Upper lobe of left lung (tissue), 6 donors: ENCODE data around the gene PRKCA. TPM values are rescaled to one million over a fixed set of nuclear protein-coding genes. Genes with fewer than 3 reads are reported as not detected.
"Not testable (repeated sequence)": the region's sequence is repeated elsewhere in the genome, so short reads cannot be mapped to it uniquely, and the experiment has no call there.

Experiments
- ATAC-seq, 2 donors: fragments of 200-7000 bp; cut with Tn5 transposase; one replicate each; pipeline ENCODE4 v1.9.1; 2022; ENCODE audit warnings: mild to moderate bottlenecking in 2 of 2, moderate library complexity in 2 of 2; ENCODE audit not compliant: low FRiP score in 2 of 2
- DNase-seq, 2 donors: peaks; one replicate each; pipeline ENCODE4 v3.0.0-alpha.2; 2019 to 2020
- H3K27ac ChIP-seq, 4 donors: fragments of 200-600 bp; sonication (generic); one replicate each; pipeline ENCODE4 v1.5.1; 2016 to 2019
- H3K27me3 ChIP-seq, 4 donors: fragments of 200-600 bp; sonication (generic); one replicate each; pipeline ENCODE4 v1.5.1; 2017 to 2019
- H3K36me3 ChIP-seq, 4 donors: fragments of 200-600 bp; sonication (generic); one replicate each; pipeline ENCODE4 v1.5.1; 2016 to 2019
- H3K4me1 ChIP-seq, 4 donors: fragments of 200-600 bp; sonication (generic); one replicate each; pipeline ENCODE4 v1.5.1; 2018 to 2019
- H3K4me3 ChIP-seq, 4 donors: fragments of 200-600 bp; sonication (generic); one replicate each; pipeline ENCODE4 v1.5.1; 2017 to 2019; ENCODE audit warnings: mild to moderate bottlenecking in 2 of 4, moderate library complexity in 1 of 4
- H3K9me3 ChIP-seq, 4 donors: fragments of 200-600 bp; sonication (generic); one replicate each; pipeline ENCODE4 v1.5.1; 2018 to 2019
- CTCF ChIP-seq, 6 experiments: fragments of 450-650 bp in 4 of 6; fragments of 200-600 bp in 2 of 6; sonication (generic) in 2 of 6; IDR thresholded peaks; one replicate each; pipeline ENCODE4 v1.5.1; 2016 to 2019; ENCODE audit warnings: antibody characterized with exemption in 6 of 6
- EP300 ChIP-seq, 4 donors: sonication (generic); formaldehyde crosslinking; IDR thresholded peaks; one replicate each; pipeline ENCODE4 v1.5.1; 2017; ENCODE audit warnings: antibody characterized with exemption in 4 of 4, control low read depth in 2 of 4
- POLR2A ChIP-seq, 4 donors: fragments of 450-650 bp; IDR thresholded peaks; one replicate each; pipeline ENCODE4 v1.5.1; 2016 to 2017; ENCODE audit warnings: antibody characterized with exemption in 4 of 4, mild to moderate bottlenecking in 2 of 4
- POLR2AphosphoS5 ChIP-seq, 2 donors: sonication (generic); formaldehyde crosslinking; IDR thresholded peaks; one replicate each; pipeline ENCODE4 v1.5.1; 2017; ENCODE audit warnings: antibody characterized with exemption in 2 of 2
- WGBS, 2 donors: methylation state at CpG; one replicate each; pipeline ENCODE4 v1.1.5; 2017 to 2018; 5-methylcytosine and 5-hydroxymethylcytosine counted together
- total RNA-seq, 6 donors: library from RNA; depleted of rRNA in 4 of 6; stranded (reverse); fragments of >200 nt in 4 of 6; gene quantifications; one replicate each; pipeline versions ENCODE4 v1.1.0 to v1.2.1, GENCODE V29; 2016 to 2021
- donor health status: DM: no; HTN: no; CAD: no; lungs with moderate emphysema.
- donor health status: DM: no; HTN: yes; CAD: no; lungs with severe emphysema.

Gene PRKCA
- total RNA-seq, 6 donors from 2014 or later: 10.9 to 29.3 (median 18.0) TPM

DNA sequence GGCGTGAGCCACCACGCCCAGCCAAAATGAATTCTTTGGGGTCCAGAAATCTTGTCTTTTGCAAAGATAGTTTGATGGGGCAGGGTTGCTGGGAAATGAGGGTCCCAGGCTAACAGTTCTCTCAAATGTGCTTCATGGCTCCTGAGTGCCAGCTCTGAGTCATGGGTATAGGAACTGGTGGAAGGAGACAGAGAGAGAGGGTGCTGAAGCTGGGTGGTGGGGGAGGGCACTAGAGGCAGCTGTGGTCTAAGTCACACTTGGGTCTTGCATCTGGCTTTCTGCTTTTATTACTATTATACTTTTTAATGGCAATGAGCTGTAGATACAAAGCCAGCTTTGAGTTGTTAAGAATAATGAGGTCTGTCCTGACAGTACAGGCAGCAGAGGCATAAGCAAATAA, 54.6 kb downstream of the PRKCA start:
- Histone ChIP-seq H3K36me3 (no peaks in the 10 kb centered on the region), H3K27ac (no peak overlapping the region), H3K27me3 (no peaks in the 10 kb centered on the region), H3K4me1 (no peaks in the 10 kb centered on the region), H3K9me3 (no peaks in the 10 kb centered on the region), H3K4me3 (no peak overlapping the region)
- 88 to 93% methylated on average over 2 of the region's 2 CpGs for WGBS, 2 donors
- DNase-seq (no peak), ATAC-seq (no peak)
- TF ChIP-seq EP300 (IDR thresholded peaks at IDR 0.05): no peak
- TF ChIP-seq CTCF (IDR thresholded peaks at IDR 0.05): no peak
- TF ChIP-seq POLR2AphosphoS5 (IDR thresholded peaks at IDR 0.05): no peak
- TF ChIP-seq POLR2A (IDR thresholded peaks at IDR 0.05): no peak

- ATAC-seq: no peak
- H3K4me3 ChIP-seq: no peak overlapping the region
- no peaks in the 10 kb centered on the region for H3K9me3 ChIP-seq
Observed at GRCh38 chr17:66359351-66359750, 56.9 kb downstream of the PRKCA start.

DNA sequence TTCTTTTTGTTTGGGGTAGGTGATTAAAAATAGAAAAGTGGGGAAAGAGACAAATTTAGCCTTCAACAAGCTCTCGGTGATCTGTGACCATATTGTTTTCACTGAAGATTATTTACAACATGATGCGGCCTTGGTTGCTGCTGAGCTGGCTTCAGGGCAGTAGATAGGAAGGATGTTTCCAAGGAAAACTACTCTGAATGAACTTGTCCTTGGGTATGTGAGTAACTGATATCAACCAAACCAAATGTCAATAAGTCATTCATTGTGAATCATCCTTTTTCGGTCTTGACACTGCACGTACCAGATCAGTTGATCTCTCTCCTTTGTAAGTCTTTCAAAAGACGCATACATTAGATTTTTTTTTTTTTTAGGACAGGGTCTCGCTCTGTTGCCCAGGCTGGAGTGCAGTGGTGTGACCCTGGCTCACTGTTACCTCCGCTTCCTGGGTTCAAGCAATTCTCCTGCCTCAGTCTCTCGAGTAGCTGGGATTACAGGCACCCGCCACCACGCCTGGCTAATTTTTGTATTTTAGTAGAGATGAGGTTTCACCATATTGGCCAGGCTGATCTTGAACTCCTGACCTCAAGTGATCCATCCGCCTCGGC, 58.6 kb downstream of the PRKCA start:
- not testable (repeated sequence) for H3K27ac ChIP-seq, H3K9me3 ChIP-seq, ATAC-seq, H3K4me1 ChIP-seq, H3K4me3 ChIP-seq, DNase-seq, H3K36me3 ChIP-seq, H3K27me3 ChIP-seq
- WGBS, 2 donors: 94 to 96% methylated on average over 12 of the region's 12 CpGs

More at GRCh38 chr17:66359351-66359750, 56.9 kb downstream of the PRKCA start:
- H3K4me1 ChIP-seq: no peaks in the 10 kb centered on the region
- 78 to 81% methylated on average over 2 of the region's 2 CpGs for WGBS, 2 donors
- no peaks in the 10 kb centered on the region for H3K27me3 ChIP-seq
- DNase-seq: no peak
- H3K27ac ChIP-seq: no peak overlapping the region
- no peaks in the 10 kb centered on the region for H3K36me3 ChIP-seq
- no peak for TF ChIP-seq POLR2AphosphoS5 (IDR thresholded peaks at IDR 0.05)
- TF ChIP-seq CTCF (IDR thresholded peaks at IDR 0.05): no peak
- no peak for TF ChIP-seq POLR2A (IDR thresholded peaks at IDR 0.05)
- TF ChIP-seq EP300 (IDR thresholded peaks at IDR 0.05): no peak

GRCh38 chr17:66364508-66364907, 62.1 kb downstream of the PRKCA start:
- DNase-seq (no peak), ATAC-seq (no peak)
- no peak overlapping the region for H3K27ac ChIP-seq
- no peaks in the 10 kb centered on the region for H3K9me3 ChIP-seq
- H3K27me3 ChIP-seq: no peaks in the 10 kb centered on the region
- H3K4me1 ChIP-seq: peaks cover 0 to 5% (median 0%) of the 10 kb centered on the region in 4 donors
- TF ChIP-seq EP300 (IDR thresholded peaks at IDR 0.05) (no peak), POLR2AphosphoS5 (IDR thresholded peaks at IDR 0.05) (peak in 1 of 2 donors; percentile 22)
- 78 to 93% methylated on average over 10 of the region's 10 CpGs for WGBS, 2 donors
- no peaks in the 10 kb centered on the region for H3K36me3 ChIP-seq
- no peak overlapping the region for H3K4me3 ChIP-seq

GRCh38 chr17:66364990-66365490, 62.6 kb downstream of the PRKCA start:
- peaks cover 0 to 5% (median 0%) of the 10 kb centered on the region in 4 donors for H3K4me1 ChIP-seq
- H3K27ac ChIP-seq: no peak overlapping the region
- WGBS, 2 donors: 28 to 32% methylated on average over 4 of the region's 4 CpGs
- ATAC-seq (no peak), DNase-seq (no peak)
- H3K36me3 ChIP-seq: no peaks in the 10 kb centered on the region
- H3K27me3 ChIP-seq: no peaks in the 10 kb centered on the region
- no peak overlapping the region for H3K4me3 ChIP-seq
- TF ChIP-seq POLR2AphosphoS5 (IDR thresholded peaks at IDR 0.05) (no peak), EP300 (IDR thresholded peaks at IDR 0.05) (no peak), CTCF (IDR thresholded peaks at IDR 0.05) (no peak), POLR2A (IDR thresholded peaks at IDR 0.05) (no peak)
- no peaks in the 10 kb centered on the region for H3K9me3 ChIP-seq

- peaks cover 0 to 5% (median 0%) of the 10 kb centered on the region in 4 donors for H3K4me1 ChIP-seq
- ATAC-seq (no peak), DNase-seq (no peak)
- no peak overlapping the region for H3K27ac ChIP-seq
- no peaks in the 10 kb centered on the region for H3K27me3 ChIP-seq
- TF ChIP-seq CTCF (IDR thresholded peaks at IDR 0.05) (no peak), EP300 (IDR thresholded peaks at IDR 0.05) (no peak), POLR2AphosphoS5 (IDR thresholded peaks at IDR 0.05) (no peak), POLR2A (IDR thresholded peaks at IDR 0.05) (no peak)
- H3K36me3 ChIP-seq: no peaks in the 10 kb centered on the region
- H3K4me3 ChIP-seq: no peak overlapping the region
- H3K9me3 ChIP-seq: no peaks in the 10 kb centered on the region
- WGBS, 2 donors: 65 to 75% methylated on average over 2 of the region's 2 CpGs
Observed at GRCh38 chr17:66365903-66366302, 63.5 kb downstream of the PRKCA start.
